Glomerular visceral epithelial cell (primary cell): Measurements from ENCODE around the gene PCDHAC2.

Experiments used
- DNase-seq: peaks from one replicate; pipeline ENCODE4 v3.0.0-alpha.2; 2016; ENCODE audit errors: extremely low spot score

PCDHAC2 gene, protein sequence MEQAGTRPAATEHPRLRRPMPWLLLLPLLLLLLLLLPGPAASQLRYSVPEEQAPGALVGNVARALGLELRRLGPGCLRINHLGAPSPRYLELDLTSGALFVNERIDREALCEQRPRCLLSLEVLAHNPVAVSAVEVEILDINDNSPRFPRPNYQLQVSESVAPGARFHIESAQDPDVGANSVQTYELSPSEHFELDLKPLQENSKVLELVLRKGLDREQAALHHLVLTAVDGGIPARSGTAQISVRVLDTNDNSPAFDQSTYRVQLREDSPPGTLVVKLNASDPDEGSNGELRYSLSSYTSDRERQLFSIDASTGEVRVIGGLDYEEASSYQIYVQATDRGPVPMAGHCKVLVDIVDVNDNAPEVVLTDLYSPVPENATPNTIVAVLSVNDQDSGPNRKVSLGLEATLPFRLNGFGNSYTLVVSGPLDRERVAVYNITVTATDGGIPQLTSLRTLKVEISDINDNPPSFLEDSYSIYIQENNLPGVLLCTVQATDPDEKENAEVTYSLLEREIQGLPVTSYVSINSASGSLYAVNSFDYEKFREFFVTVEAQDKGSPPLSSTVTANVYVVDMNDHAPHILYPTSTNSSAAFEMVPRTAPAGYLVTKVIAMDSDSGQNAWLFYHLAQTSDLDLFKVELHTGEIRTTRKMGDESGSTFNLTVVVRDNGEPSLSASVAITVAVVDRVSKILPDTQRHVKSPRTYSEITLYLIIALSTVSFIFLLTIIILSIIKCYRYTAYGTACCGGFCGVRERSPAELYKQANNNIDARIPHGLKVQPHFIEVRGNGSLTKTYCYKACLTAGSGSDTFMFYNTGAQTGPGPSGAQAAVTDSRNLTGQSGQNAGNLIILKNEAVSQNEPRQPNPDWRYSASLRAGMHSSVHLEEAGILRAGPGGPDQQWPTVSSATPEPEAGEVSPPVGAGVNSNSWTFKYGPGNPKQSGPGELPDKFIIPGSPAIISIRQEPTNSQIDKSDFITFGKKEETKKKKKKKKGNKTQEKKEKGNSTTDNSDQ

DNA sequence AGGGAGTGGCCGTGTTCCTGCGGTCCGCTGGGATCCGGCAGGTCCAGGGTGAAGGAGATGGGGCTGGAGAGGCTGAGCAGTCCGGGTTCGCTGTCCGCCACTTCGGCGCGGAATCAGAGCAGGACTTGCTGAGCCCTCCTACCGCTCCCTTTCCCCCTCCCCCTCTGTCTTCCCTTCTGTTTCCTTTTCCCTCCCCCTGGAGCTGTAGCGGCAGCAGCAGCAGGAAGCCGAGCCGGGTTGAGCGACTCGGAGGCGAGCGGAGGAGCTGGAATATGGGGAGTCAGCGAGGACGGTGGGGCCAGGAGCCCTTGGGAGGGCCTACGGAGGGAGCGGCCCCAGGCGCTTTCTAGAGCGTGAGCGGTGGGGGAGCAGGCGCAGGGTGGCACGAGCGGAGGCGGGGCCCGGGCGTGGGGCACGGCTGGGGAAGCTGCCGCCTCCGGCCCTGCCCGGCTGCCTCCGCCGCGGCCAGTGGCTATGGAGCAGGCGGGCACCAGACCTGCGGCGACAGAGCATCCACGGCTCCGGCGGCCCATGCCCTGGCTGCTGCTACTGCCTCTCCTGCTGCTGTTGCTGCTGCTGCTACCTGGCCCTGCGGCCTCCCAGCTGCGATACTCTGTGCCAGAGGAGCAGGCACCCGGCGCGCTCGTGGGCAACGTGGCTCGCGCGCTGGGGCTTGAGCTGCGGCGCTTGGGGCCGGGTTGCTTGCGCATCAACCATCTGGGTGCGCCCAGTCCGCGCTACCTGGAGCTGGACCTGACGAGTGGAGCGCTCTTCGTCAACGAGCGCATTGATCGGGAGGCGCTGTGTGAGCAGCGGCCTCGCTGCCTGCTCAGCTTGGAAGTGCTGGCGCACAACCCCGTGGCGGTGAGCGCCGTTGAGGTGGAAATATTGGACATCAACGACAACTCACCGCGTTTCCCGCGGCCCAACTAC lies at the start of gene PCDHAC2:
Gene PCDHAC2, plus strand, starts transcription at position 184 of the 933 bp plus-strand sequence. Its CDS starts 291 bp downstream, at position 475.
- peak; percentile 47 for DNase-seq

DNA sequence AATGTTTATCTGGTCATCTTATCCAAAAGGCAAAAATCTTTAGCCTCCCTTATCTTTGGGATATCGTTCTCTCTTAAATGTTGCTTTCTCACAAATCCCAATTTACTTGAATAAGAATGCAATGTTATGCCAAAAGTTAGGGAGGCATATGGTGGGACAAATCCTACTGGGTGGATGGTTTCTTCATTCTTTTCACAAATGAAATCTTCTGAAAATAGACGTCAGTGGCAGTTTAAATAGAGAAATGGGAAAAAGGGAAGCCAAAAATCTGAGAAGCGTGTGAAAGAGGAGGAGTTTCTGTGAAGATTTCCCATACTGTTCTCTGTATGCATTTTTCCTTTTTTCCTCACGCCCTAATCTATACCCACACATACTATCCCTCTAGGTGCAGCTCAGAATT lies 42.7 kb upstream of the PCDHAC2 start:
- DNase-seq: no peak

DNA sequence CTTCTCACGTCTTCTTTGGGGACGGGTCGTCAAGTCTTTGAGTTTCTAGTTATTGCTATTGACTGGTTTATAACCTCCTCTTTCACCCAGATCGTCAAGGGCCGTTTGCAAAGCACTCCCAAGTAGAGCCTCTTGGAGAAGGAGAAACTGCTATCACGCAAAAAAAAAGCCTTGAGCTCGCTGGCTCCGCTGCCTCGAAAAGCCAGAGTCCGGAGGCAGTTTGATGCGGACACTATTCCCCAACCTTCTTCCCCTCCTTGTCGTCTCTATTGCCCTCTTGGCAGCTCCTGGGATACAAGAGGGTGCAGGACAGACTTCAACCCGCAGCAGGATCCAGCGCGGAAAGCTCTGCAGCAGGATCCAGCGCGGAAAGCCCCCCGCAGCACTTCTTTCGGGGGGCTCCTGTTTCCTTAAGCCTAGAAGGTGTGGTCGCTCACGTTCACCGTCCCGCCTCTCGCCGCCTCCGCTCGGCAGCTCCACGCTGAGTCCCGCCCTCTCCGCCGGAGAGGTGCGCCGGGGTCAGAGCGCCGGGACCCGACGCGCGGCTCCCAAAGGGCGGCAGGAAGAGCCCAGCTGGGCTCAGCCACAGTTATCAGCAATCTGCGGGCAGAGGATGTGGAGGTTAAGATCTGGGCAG lies 40.4 kb upstream of the PCDHAC2 start, which contains the start of gene PCDHAC1:
Gene PCDHAC1, plus strand, starts transcription at position 494 of the 637 bp plus-strand sequence. CDS start 594 bp downstream, outside the sequence.
- DNase-seq: peak; percentile 12

DNA sequence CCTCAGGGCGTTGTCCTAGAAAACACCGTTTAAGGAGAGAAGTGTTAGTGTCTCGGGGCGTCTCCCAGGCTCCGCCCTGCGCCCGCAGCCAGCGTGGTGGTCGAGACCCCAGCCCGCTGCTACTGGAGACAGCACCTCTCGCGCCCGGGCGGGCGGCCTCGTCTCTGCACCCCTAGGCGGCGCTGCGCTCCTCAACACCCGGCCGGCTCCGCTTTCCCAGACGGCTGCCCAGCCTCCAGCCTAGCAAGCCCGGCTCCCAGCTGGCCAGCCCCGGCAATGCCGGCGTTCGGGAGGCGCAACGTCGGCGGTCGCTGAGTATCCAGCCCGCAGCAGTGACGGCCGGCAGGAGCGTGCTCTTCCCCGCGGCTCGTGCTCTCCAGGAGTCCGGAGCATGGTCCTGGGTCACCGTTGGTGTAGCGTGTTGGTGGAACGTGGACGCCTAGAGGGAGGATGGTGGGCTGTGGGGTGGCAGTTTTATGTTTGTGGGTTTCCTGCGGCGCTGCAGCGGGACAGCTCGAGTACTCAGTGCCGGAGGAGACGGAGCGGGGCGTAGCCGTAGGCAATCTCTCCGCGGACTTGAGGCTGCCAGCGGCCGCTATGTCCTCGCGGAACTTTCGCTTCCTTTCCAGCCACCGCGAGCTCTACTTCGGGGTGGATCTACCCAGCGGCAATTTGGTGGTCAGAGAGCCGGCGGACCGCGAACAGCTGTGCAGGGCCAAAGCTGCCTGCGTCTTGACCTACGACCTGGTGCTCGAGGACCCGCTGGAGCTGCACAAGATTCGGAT lies 39.6 kb upstream of the PCDHAC2 start:
- peak; percentile 44 for DNase-seq

DNA sequence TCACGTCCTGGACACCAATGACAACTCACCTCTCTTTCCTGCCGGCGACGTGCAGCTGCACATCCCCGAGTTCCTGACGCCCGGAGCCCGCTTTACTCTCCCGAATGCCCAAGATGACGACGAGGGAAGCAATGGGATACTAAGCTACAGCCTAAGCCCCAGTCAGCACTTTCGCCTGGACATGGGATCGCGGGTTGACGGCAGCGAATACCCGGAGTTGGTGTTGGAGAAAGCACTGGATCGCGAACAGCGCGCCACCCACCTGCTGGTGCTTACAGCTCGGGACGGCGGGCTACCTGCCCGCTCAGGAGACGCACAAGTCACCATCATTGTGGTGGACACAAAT lies 39.1 kb upstream of the PCDHAC2 start:
- DNase-seq: no peak

DNA sequence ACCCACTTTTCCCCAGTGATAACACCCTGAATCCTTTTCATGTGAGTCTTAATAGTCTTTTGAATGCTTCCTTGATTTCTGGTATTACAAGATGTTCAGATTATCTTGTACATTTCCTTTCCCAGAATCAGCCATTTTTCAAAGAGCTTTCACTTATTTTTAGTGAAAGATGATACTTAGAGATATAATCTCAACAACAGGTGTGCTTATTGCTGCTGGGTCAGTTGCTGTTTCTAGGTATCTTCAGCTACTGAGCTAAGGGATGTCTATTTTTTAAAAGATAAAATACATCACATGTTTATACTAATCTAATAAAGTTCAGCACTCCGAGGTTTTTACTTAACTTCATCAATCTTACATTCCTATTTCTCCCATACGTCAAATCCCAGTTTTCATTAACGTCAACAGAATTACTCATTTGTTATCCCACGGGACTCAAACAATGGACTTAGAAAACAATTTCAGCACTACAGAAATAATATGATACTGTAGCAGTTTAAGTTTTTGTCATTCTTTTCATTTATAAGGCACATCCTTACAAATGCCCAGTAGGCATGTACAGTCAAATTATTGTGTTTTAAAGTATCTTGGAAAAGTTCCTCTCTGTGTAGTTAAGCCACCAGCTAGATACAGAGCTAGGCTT lies 31.2 kb upstream of the PCDHAC2 start:
- DNase-seq: no peak

DNA sequence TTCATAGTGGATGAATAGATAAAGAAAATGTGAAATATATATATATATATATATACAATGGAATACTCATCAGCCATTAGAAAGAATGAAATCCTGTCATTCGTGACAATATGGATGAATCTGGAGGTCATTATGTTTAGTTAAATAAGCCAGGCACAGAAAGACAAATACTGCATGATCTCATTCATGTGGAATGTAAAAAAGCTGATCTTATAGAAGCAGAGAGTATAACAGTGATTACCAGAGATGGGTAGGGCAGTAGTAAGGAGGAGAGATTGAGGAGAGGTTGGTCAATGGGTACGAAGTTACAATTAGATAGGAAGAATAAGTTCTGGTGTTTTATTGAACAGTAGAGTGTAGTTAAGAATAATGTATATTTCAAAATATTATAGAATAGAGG lies 19.7 kb upstream of the PCDHAC2 start:
- no peak for DNase-seq

DNA sequence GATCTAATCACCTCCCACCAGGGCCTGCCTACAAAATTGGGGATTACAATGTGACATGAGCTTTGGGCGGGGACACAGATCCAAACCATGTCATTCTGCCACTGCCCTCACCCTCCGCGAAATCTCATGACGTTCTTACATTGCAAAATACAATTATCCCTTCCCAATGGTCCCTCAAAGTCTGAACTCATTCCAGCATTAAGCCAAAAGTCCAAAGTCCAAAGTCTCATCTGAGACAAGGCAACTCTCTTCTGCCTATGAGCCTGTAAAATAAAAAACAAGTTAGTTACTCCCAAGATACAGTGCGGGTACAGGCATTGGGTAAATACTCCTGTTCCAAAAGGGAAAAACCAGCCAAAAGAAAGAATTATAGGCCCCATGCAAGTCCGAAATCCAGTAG lies 14.6 kb upstream of the PCDHAC2 start:
- no peak for DNase-seq

DNA sequence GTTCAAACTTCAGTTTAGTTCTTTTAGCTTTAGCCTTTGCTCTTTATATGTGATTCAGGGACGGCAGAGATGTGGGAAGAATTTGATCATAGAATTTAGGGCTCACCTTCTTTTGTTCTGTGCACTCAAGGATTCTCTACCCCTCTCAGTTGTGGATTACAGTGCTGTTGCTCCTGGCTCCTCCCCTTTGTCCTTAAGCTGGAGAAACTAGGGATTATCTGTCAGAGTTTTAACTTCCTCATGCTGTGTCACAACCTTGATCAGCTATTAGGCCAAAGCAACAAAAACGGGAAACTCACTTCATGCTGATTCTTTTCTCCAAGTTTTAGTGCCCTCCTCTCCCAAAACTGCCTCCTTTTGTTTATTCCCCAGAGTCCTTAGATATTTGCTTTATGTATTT lies 13.0 kb upstream of the PCDHAC2 start:
- DNase-seq: no peak

DNA sequence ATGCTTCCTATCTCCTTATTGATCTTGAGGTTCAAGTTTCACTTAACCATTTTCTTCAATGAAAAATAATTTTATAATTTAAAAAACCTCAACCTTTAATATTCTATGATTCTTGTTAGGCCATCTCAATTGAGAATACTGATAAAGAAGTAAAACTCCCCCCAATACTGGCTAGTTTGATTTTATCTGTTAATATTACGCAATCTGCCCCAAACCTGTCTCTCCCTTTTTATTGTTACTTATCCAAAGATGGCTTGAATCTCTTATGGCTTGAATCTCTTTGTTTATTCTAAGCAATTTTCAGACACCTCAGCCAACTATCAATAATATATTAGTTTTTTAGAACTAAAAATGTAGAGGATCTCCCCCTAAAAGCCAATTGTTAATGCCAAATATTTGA lies 4.1 kb upstream of the PCDHAC2 start:
- no peak for DNase-seq

DNA sequence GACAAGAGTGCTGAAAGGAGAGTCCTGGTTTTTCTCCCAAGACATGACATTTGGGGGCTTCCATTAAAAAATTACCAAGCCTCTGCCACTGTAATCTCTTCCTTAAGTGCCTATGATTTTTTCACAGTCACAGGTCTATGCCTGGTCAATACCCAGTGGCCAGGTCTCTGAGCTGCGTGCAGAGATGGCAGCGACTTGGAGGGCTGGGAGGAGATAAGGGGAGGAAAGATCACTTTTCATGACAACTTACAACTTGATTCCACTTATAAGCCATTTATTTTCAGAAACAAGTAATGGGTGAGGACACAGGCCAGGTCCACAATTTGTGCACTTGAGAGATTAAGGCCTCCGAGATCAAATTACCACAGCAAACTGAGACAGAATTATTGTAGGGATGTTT lies 1.9 kb upstream of the PCDHAC2 start:
- no peak for DNase-seq

DNA sequence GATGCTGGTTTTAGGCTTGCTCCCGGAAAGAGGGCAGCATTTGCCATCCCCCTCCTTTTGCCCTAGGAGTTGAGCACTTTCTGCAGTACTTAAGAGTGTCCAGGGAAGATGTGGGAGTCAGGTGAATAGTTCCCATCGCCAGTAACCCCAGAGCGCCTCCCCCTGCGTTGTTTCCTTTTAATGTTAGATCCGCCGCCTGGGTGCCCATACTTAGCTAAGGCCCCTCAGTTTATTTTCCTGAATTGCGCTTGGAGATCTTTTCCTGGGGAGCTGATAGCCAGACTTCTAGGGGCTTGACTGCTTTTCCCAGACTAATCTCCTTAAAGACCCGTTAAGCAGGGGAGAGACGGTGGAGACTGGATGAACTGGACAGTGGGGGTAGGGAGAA lies 377 bp upstream of the PCDHAC2 start:
- DNase-seq: peak; percentile 6

DNA sequence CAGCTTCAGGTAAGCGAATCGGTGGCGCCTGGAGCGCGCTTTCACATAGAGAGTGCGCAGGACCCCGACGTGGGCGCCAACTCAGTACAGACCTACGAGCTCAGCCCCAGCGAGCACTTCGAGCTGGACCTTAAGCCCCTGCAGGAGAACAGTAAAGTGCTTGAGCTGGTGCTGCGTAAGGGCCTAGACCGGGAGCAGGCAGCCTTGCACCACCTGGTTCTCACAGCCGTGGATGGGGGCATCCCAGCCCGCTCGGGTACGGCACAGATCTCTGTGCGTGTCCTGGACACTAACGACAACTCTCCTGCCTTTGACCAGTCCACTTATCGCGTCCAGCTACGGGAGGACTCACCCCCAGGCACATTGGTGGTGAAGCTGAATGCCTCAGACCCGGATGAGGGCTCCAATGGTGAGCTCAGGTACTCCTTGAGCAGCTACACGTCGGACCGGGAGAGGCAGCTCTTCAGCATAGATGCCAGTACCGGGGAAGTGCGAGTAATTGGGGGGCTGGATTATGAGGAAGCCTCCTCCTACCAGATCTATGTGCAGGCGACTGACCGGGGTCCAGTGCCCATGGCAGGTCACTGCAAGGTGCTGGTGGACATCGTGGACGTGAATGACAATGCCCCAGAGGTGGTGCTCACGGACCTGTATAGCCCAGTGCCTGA lies 1.1 kb downstream of the PCDHAC2 start:
- no peak for DNase-seq

DNA sequence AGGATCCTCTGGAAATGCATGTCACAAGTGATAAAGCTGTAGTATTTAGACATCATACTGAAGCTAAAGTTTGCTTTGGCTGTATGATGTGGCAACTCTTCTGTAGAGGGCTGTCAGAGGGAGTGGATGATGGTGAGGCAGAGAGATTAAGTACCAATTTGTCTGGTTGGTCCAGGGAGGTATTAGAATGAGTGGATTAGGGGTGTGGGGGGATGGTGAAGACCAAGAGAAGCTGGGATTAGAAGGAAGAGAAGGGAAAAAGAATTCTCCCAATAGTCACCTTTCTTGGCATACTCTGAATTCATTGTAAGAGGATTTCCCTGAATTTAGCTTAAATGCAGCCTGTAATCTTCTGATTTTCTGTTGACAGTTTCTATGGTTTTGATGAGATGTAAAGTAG lies 3.6 kb downstream of the PCDHAC2 start:
- no peak for DNase-seq

DNA sequence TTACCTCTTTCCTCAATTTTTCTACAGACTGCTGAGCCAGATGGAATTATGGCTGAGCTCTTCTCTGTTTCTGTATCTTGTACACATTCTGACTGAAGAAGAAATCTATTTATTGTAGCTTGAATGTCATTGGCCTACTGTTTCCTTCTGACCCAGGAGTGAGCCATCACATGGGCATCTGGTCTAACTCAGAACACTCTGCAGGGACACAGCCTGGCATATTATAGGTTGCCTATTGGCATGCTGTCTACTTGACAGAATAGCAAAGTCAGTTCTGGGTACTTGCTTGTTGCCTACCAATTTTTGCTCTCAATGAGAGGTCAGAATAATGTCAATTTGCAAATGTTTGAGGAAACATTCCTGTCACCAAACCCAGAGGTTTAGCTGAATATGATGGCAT lies 7.3 kb downstream of the PCDHAC2 start:
- no peak for DNase-seq

DNA sequence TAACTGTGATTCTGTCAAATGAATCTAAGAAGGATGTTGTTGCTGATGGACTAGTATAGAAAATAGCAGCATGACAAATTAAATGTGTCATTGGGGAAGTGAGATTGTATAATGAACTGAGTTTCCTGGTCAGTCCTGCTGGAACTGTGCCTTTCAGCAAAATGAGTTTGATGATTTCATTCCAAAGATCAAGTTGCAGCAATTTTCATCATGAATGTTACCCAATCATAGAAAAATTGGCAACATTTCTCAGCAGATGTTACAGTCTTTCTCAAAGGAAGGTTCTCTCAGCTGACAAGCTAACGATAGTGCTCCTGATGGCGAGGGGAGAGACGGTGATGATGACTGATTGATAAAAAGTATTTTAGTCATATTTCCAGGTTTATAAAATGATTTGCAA lies 10.7 kb downstream of the PCDHAC2 start:
- DNase-seq: no peak

DNA sequence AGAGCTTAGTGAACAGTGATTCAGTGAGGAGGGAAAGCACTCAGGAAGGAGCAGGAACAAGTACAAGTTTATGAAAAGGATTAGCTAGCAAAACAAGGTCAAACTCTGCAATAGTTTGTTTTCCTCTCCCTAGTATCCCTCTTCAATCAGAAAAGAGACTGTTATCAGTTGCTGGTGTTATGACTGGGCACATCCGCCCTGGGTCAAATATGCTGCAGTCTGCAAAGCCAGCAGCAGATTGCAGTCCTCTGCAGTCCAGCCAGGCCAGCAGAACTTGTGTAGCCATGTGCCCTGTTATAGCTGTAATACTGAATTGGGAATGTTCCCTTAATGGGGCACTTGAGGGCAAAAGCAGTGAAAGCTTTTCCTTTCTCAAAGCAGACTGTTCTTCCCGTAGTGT lies 12.0 kb downstream of the PCDHAC2 start:
- DNase-seq: no peak

DNA sequence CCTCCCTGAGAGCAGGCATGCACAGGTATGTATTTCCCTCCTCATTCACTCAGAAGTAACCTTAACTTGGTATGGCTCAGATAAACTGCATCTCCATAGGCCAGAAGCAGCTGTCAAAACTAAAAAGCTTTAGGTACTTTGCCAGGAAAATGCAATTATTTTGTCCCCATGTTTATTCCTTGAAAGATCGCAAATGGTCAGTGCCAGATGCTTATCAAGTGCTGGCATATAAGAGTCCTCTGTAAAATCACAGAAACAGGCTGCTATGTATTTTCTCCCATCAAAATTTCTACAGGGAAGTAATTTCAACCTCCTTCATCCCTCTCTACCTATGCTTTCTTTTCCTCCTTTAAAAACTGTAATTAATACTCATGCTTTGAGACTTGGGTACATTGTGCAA lies 12.7 kb downstream of the PCDHAC2 start:
- no peak for DNase-seq

DNA sequence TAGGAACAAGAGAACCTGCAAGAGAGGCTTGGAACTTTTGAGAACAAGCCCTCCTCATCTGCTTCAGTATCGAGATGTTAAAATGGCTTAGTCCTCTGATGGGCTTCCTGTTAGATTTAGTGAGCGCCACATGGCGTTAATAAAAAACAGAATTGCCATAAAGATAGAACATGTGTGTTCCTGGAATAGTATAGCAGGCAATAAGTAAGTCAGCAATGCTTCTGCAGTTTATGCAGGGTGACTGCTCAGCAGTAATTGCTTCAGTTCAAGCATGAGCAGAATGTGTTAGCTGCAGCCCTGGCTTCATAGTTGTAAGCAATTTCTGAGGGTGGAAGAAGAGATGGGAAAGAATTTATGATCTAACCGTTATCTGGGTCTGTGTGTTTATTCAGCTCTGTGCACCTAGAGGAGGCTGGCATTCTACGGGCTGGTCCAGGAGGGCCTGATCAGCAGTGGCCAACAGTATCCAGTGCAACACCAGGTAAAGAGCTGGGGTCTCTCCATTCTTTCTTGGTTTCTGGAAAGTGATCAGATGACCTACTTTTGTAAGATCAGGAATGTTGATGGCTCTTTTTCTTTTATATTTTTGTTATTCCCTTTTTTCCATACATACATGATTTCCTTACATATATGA lies 15.9 kb downstream of the PCDHAC2 start:
- DNase-seq: no peak
